Left ventricle myocardium inferior (tissue), 1 donor: ENCODE results near the gene SIGLEC14. TPM values are rescaled to one million over a fixed set of nuclear protein-coding genes. Genes with fewer than 3 reads are reported as not detected.

Source experiments
- DNase-seq: peaks from one replicate; pipeline ENCODE4 v3.0.0-alpha.2; 2020
- H3K27ac ChIP-seq: fragments of 200-600 bp; replicated peaks from 2 replicates; pipeline ENCODE4 v1.8.0; 2021
- H3K27me3 ChIP-seq: fragments of 200-600 bp; 2 replicates; pipeline ENCODE4 v1.8.0; 2021; ENCODE audit warnings: low read depth
- H3K36me3 ChIP-seq: fragments of 200-600 bp; 2 replicates; pipeline ENCODE4 v1.8.0; 2021
- H3K4me1 ChIP-seq: fragments of 200-600 bp; 2 replicates; pipeline ENCODE4 v1.8.0; 2021
- H3K4me3 ChIP-seq: fragments of 200-600 bp; 2 replicates; pipeline ENCODE4 v1.8.0; 2021; ENCODE audit warnings: mild to moderate bottlenecking, moderate library complexity
- H3K9me3 ChIP-seq: fragments of 200-600 bp; replicated peaks from 2 replicates; pipeline ENCODE4 v1.8.0; 2021
- intact Hi-C: fragments of 100-400 bp; cut with micrococcal nuclease; formaldehyde crosslinking; loops from one replicate; pipeline ENCODE4 v1.11.0; 2022
- microRNA-seq: library from miRNA; unstranded; fragments of <30 nt; microRNA quantifications from one replicate; pipeline ENCODE4 v1.2.0, GENCODE V29; 2020
- total RNA-seq: library from RNA; stranded (reverse); fragmentation: NEBNext Ultra II Directional; extraction: Animal tissue kit (Norgen Biotek cat#: 25700); gene quantifications from one replicate; pipeline ENCODE4 v1.2.1, GENCODE V29; 2021
- TF ChIP-seq, protein P1 (sequence below): fragments of 200-600 bp; IDR thresholded peaks from 2 replicates; pipeline ENCODE4 v1.8.0; 2021; ENCODE audit warnings: antibody characterized with exemption, mild to moderate bottlenecking, borderline replicate concordance
- donor health status: DM: no; HTN: yes; CAD: no; lungs with severe emphysema.

SIGLEC14 gene
- total RNA-seq, 1 donor from 2014 or later = 0.33 TPM

DNA sequence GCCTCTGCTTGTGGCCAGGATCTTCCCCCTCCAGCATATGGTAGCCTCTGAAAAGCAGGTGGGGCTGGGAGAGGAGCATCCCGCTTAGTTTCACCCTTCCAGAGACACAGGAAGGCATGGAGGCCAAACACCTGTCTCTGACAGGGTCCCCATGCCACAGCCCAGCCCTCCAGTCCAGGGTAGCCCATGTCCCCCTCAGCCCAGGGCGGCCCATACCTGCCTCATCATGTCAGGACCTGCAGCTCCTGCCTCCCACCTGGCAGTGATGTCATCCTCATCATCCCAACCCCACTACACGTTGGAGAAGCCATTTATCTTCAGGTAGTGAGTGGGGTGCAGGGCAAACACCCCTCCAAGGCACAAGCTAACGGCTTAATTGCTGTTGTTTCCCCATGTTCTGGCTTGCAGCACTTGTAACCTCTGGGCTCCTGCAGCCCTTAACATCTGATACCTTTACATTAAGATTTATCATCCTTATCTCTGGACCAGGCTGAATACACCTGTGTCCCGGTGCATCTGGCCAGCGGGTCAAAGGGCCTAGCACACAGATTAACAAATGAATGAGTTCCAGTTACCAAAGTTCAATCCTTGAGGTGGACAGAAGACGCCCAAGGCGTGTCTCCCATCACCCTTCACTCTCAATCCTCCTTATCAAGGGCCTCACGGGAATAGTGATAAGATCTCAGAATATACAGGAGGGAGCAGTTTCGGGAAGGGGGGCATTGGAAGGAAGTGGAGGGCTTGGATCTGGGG is 53.3 kb downstream of the SIGLEC14 start:
- intact Hi-C loops = no loop called here
- peaks cover 22% of the 10 kb centered on the region for H3K4me1 ChIP-seq
- H3K36me3 ChIP-seq = peaks cover 3% of the 10 kb centered on the region
- TF ChIP-seq, protein P1, sequence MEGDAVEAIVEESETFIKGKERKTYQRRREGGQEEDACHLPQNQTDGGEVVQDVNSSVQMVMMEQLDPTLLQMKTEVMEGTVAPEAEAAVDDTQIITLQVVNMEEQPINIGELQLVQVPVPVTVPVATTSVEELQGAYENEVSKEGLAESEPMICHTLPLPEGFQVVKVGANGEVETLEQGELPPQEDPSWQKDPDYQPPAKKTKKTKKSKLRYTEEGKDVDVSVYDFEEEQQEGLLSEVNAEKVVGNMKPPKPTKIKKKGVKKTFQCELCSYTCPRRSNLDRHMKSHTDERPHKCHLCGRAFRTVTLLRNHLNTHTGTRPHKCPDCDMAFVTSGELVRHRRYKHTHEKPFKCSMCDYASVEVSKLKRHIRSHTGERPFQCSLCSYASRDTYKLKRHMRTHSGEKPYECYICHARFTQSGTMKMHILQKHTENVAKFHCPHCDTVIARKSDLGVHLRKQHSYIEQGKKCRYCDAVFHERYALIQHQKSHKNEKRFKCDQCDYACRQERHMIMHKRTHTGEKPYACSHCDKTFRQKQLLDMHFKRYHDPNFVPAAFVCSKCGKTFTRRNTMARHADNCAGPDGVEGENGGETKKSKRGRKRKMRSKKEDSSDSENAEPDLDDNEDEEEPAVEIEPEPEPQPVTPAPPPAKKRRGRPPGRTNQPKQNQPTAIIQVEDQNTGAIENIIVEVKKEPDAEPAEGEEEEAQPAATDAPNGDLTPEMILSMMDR = no peak
- peak overlapping the region; percentile 77 for H3K27ac ChIP-seq
- H3K27me3 ChIP-seq = peaks cover 14% of the 10 kb centered on the region
- no peak for DNase-seq
- peaks cover 4% of the 10 kb centered on the region for H3K9me3 ChIP-seq
- H3K4me3 ChIP-seq = peak overlapping the region; percentile 78

Small RNA genes lying within 50 kb of the gene (microRNA-seq; reads per million reads assigned to microRNA genes)
- 6,670 reads per million, percentile 94 among the genes with 10 or more reads in this experiment for gene MIR125A
- gene MIR99B = 3,906 reads per million, percentile 91 among the genes with 10 or more reads in this experiment
- 8,240 reads per million, percentile 95 among the genes with 10 or more reads in this experiment for gene MIRLET7E

Other genes with a start within 250 kb of the SIGLEC14 start
- gene SIGLEC10, start 229.2 kb downstream of the SIGLEC14 start, total RNA-seq = 0.38 TPM
- gene SIGLEC8, start 188.4 kb downstream of the SIGLEC14 start, total RNA-seq = 0.16 TPM
- gene CEACAM18, start 168.3 kb downstream of the SIGLEC14 start, total RNA-seq = not detected
- 0.11 TPM for gene SIGLEC12, start 145.0 kb downstream of the SIGLEC14 start, total RNA-seq
- gene SIGLEC6, start 115.2 kb downstream of the SIGLEC14 start, total RNA-seq = 0.33 TPM
- gene ZNF175, start 75.5 kb downstream of the SIGLEC14 start, total RNA-seq = 7.3 TPM
- gene SIGLEC5, start 16.4 kb downstream of the SIGLEC14 start, total RNA-seq = not detected
- 11.8 TPM for gene SPACA6, start 46.5 kb upstream of the SIGLEC14 start, total RNA-seq
- gene HAS1, start 77.2 kb upstream of the SIGLEC14 start, total RNA-seq = 0.41 TPM
- gene FPR1, start 105.1 kb upstream of the SIGLEC14 start, total RNA-seq = 4.5 TPM
- gene FPR2, start 114.4 kb upstream of the SIGLEC14 start, total RNA-seq = 0.74 TPM
- 3.6 TPM for gene FPR3, start 148.3 kb upstream of the SIGLEC14 start, total RNA-seq
- 9.7 TPM for gene ZNF577, start 241.1 kb upstream of the SIGLEC14 start, total RNA-seq